Uterus (tissue), 4 donors: ENCODE results near the gene GRHL3. TPM values are rescaled to one million over a fixed set of nuclear protein-coding genes. Genes with fewer than 3 reads are reported as not detected.

Source experiments
- DNase-seq, 2 donors: peaks; one replicate each; pipeline ENCODE4 v3.0.0-alpha.2; 2019 to 2020
- H3K27ac ChIP-seq, 2 donors: fragments of 200-600 bp; sonication (generic); 1 replicate in 1 of 2; 2 replicates in 1 of 2; pipeline ENCODE4 v1.5.1; 2016 to 2018
- H3K27me3 ChIP-seq, 2 donors: fragments of 200-600 bp; sonication (generic); one replicate each; pipeline ENCODE4 v1.5.1; 2018 to 2019; ENCODE audit warnings: control low read depth in 1 of 2
- H3K36me3 ChIP-seq, 2 donors: fragments of 200-600 bp; sonication (generic); one replicate each; pipeline ENCODE4 v1.5.1; 2019; ENCODE audit warnings: control low read depth in 1 of 2
- H3K4me1 ChIP-seq, 2 donors: fragments of 200-600 bp; sonication (generic); one replicate each; pipeline ENCODE4 v1.5.1; 2018 to 2019; ENCODE audit warnings: control low read depth in 1 of 2
- H3K4me3 ChIP-seq, 2 donors: fragments of 200-600 bp; sonication (generic); 1 replicate in 1 of 2; 2 replicates in 1 of 2; pipeline ENCODE4 v1.5.1; 2018 to 2019; ENCODE audit warnings: mild to moderate bottlenecking in 1 of 2
- H3K9me3 ChIP-seq, 2 donors: fragments of 200-600 bp; sonication (generic); one replicate each; pipeline ENCODE4 v1.5.1; 2019; ENCODE audit warnings: control low read depth in 1 of 2
- POLR2A ChIP-seq, 2 donors: fragments of 450-650 bp; IDR thresholded peaks; one replicate each; pipeline ENCODE4 v1.6.1; 2016; ENCODE audit warnings: antibody characterized with exemption in 2 of 2, mild to moderate bottlenecking in 1 of 2, moderate library complexity in 1 of 2
- intact Hi-C: fragments of 100-400 bp; cut with DNase I; formaldehyde crosslinking; loops from one replicate; pipeline ENCODE4 v1.15.1; 2023; ENCODE audit warnings: low total_unique reads
- total RNA-seq, 4 donors: library from RNA; depleted of rRNA in 3 of 4; stranded (reverse); fragments of >200 nt in 3 of 4; gene quantifications; one replicate each; pipeline versions ENCODE4 v1.1.0 to v1.2.4, GENCODE V29; 2014 to 2023
- TF ChIP-seq, protein P1 (sequence below), 4 experiments: fragments of 200-600 bp in 2 of 4; fragments of 450-650 bp in 2 of 4; sonication (generic) in 2 of 4; IDR thresholded peaks; one replicate each; pipeline ENCODE4 v1.5.1; 2016 to 2019; ENCODE audit warnings: antibody characterized with exemption in 4 of 4, mild to moderate bottlenecking in 2 of 4, moderate library complexity in 1 of 4
- donor health status: DM: yes; HTN: yes; CAD: no.

GRHL3 gene
- total RNA-seq, 4 donors from 2014 or later = 0.15 to 0.35 TPM; not detected in 2

GRCh38 chr1:24325587-24326449 lies 6.7 kb downstream of the GRHL3 start:
- no peaks in the 10 kb centered on the region for H3K36me3 ChIP-seq
- no peak overlapping the region for H3K4me3 ChIP-seq
- H3K4me1 ChIP-seq = no peaks in the 10 kb centered on the region
- intact Hi-C loops = no loop called here
- H3K27ac ChIP-seq = no peak overlapping the region
- no peaks in the 10 kb centered on the region for H3K27me3 ChIP-seq
- no peaks in the 10 kb centered on the region for H3K9me3 ChIP-seq
- no peak for DNase-seq
- no peak for TF ChIP-seq POLR2A (IDR thresholded peaks at IDR 0.05)
- TF ChIP-seq, protein P1, sequence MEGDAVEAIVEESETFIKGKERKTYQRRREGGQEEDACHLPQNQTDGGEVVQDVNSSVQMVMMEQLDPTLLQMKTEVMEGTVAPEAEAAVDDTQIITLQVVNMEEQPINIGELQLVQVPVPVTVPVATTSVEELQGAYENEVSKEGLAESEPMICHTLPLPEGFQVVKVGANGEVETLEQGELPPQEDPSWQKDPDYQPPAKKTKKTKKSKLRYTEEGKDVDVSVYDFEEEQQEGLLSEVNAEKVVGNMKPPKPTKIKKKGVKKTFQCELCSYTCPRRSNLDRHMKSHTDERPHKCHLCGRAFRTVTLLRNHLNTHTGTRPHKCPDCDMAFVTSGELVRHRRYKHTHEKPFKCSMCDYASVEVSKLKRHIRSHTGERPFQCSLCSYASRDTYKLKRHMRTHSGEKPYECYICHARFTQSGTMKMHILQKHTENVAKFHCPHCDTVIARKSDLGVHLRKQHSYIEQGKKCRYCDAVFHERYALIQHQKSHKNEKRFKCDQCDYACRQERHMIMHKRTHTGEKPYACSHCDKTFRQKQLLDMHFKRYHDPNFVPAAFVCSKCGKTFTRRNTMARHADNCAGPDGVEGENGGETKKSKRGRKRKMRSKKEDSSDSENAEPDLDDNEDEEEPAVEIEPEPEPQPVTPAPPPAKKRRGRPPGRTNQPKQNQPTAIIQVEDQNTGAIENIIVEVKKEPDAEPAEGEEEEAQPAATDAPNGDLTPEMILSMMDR (IDR thresholded peaks at IDR 0.05) = no peak

DNA sequence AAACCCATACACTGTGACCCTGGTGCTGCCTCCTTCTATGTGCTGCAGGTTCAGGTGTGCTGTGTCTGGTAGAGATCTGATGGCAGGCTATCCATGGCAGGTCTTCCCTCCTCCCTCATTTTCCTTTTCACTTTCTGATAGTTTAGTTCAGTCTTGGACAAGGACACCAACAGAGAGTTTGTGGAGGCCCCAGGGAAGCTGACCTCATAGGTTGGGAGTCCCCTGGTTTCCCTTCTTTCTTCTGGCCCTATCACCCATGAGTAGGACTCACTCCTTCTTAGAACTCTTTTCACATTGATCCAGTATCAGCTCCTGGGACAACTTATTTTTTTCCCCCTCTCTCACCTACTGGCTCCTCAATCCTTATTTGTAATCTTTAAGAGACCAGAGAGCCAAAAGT lies 8.3 kb downstream of the GRHL3 start:
- TF ChIP-seq POLR2A (IDR thresholded peaks at IDR 0.05) = no peak
- TF ChIP-seq, protein P1 (IDR thresholded peaks at IDR 0.05) = no peak
- no peaks in the 10 kb centered on the region for H3K9me3 ChIP-seq
- H3K27me3 ChIP-seq = no peaks in the 10 kb centered on the region
- DNase-seq = no peak
- no peak overlapping the region for H3K4me3 ChIP-seq
- H3K36me3 ChIP-seq = no peaks in the 10 kb centered on the region
- no peaks in the 10 kb centered on the region for H3K4me1 ChIP-seq
- intact Hi-C loops = no loop called here
- H3K27ac ChIP-seq = no peak overlapping the region

GRCh38 chr1:24327891-24328290 lies 8.7 kb downstream of the GRHL3 start:
- no peak for DNase-seq
- no peaks in the 10 kb centered on the region for H3K36me3 ChIP-seq
- intact Hi-C loops = no loop called here
- no peak overlapping the region for H3K4me3 ChIP-seq
- no peak for TF ChIP-seq POLR2A (IDR thresholded peaks at IDR 0.05)
- TF ChIP-seq, protein P1 (IDR thresholded peaks at IDR 0.05) = no peak
- no peak overlapping the region for H3K27ac ChIP-seq
- H3K4me1 ChIP-seq = no peaks in the 10 kb centered on the region
- no peaks in the 10 kb centered on the region for H3K9me3 ChIP-seq
- no peaks in the 10 kb centered on the region for H3K27me3 ChIP-seq

- Histone ChIP-seq H3K36me3 (no peaks in the 10 kb centered on the region), H3K27me3 (no peaks in the 10 kb centered on the region), H3K9me3 (no peaks in the 10 kb centered on the region), H3K4me3 (no peak overlapping the region), H3K4me1 (no peaks in the 10 kb centered on the region), H3K27ac (no peak overlapping the region)
- TF ChIP-seq, protein P1 (IDR thresholded peaks at IDR 0.05) = no peak
- no peak for TF ChIP-seq POLR2A (IDR thresholded peaks at IDR 0.05)
- no peak for DNase-seq
- intact Hi-C loops = no loop called here
Measured at GRCh38 chr1:24329331-24329730, 10.2 kb downstream of the GRHL3 start.

GRCh38 chr1:24329797-24330543 lies 10.8 kb downstream of the GRHL3 start:
- DNase-seq = no peak
- Histone ChIP-seq H3K4me1 (no peaks in the 10 kb centered on the region), H3K4me3 (no peak overlapping the region), H3K36me3 (no peaks in the 10 kb centered on the region), H3K9me3 (no peaks in the 10 kb centered on the region), H3K27ac (no peak overlapping the region), H3K27me3 (no peaks in the 10 kb centered on the region)
- TF ChIP-seq POLR2A (IDR thresholded peaks at IDR 0.05) = no peak
- TF ChIP-seq, protein P1 (IDR thresholded peaks at IDR 0.05) = no peak
- intact Hi-C loops = no loop called here
